Progenitor cell of endocrine pancreas (in vitro differentiated cells): ENCODE results near the gene ERCC1. TPM values are rescaled to one million over a fixed set of nuclear protein-coding genes. Genes with fewer than 3 reads are reported as not detected.

Experiments
- DNase-seq: peaks from one replicate; pipeline ENCODE4 v3.0.0; 2021; ENCODE audit warnings: low spot score; ENCODE audit not compliant: unreplicated experiment
- H3K27ac Mint-ChIP-seq: 2 replicates; pipeline ENCODE4 v1.8.0; 2021; ENCODE audit warnings: mild to moderate bottlenecking, moderate library complexity, mixed read lengths
- H3K27me3 Mint-ChIP-seq: 2 replicates; pipeline ENCODE4 v1.8.0; 2021; ENCODE audit warnings: mixed read lengths
- H3K36me3 Mint-ChIP-seq: 2 replicates; pipeline ENCODE4 v1.8.0; 2022; ENCODE audit warnings: mixed read lengths; ENCODE audit not compliant: insufficient read depth
- H3K4me1 Mint-ChIP-seq: 2 replicates; pipeline ENCODE4 v1.8.0; 2021; ENCODE audit warnings: low read depth, mixed read lengths
- H3K4me3 Mint-ChIP-seq: 2 replicates; pipeline ENCODE4 v1.8.0; 2021; ENCODE audit warnings: low read depth, mild to moderate bottlenecking, moderate library complexity, mixed read lengths
- H3K9me3 Mint-ChIP-seq: 2 replicates; pipeline ENCODE4 v1.8.0; 2021; ENCODE audit warnings: low read depth, mixed read lengths
- total RNA-seq: library from RNA; stranded (reverse); gene quantifications from 2 replicates; pipeline ENCODE4 v1.2.1, GENCODE V29; 2021
- TF ChIP-seq, protein P1 (sequence below): fragments of 200-600 bp; sonication (generic); IDR thresholded peaks from one replicate; pipeline ENCODE4 v1.5.0; 2021; ENCODE audit warnings: antibody characterized with exemption, mild to moderate bottlenecking; ENCODE audit not compliant: unreplicated experiment

ERCC1 gene
- total RNA-seq, 1 donor from 2014 or later: 64.8 TPM

- Mint-ChIP-seq H3K27ac (no peak overlapping the region), H3K36me3 (no peaks in the 10 kb centered on the region), H3K9me3 (no peaks in the 10 kb centered on the region), H3K27me3 (no peaks in the 10 kb centered on the region), H3K4me1 (peaks cover 4% of the 10 kb centered on the region), H3K4me3 (no peak overlapping the region)
- DNase-seq: no peak
- TF ChIP-seq, protein P1, sequence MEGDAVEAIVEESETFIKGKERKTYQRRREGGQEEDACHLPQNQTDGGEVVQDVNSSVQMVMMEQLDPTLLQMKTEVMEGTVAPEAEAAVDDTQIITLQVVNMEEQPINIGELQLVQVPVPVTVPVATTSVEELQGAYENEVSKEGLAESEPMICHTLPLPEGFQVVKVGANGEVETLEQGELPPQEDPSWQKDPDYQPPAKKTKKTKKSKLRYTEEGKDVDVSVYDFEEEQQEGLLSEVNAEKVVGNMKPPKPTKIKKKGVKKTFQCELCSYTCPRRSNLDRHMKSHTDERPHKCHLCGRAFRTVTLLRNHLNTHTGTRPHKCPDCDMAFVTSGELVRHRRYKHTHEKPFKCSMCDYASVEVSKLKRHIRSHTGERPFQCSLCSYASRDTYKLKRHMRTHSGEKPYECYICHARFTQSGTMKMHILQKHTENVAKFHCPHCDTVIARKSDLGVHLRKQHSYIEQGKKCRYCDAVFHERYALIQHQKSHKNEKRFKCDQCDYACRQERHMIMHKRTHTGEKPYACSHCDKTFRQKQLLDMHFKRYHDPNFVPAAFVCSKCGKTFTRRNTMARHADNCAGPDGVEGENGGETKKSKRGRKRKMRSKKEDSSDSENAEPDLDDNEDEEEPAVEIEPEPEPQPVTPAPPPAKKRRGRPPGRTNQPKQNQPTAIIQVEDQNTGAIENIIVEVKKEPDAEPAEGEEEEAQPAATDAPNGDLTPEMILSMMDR: no peak
Measured at GRCh38 chr19:45463241-45463640, 39.5 kb upstream of the ERCC1 start.

GRCh38 chr19:45462174-45462573, 38.5 kb upstream of the ERCC1 start:
- DNase-seq: no peak
- no peaks in the 10 kb centered on the region for H3K9me3 Mint-ChIP-seq
- H3K27ac Mint-ChIP-seq: no peak overlapping the region
- no peak overlapping the region for H3K4me3 Mint-ChIP-seq
- no peaks in the 10 kb centered on the region for H3K36me3 Mint-ChIP-seq
- TF ChIP-seq, protein P1: no peak
- H3K4me1 Mint-ChIP-seq: no peaks in the 10 kb centered on the region
- H3K27me3 Mint-ChIP-seq: no peaks in the 10 kb centered on the region

DNA sequence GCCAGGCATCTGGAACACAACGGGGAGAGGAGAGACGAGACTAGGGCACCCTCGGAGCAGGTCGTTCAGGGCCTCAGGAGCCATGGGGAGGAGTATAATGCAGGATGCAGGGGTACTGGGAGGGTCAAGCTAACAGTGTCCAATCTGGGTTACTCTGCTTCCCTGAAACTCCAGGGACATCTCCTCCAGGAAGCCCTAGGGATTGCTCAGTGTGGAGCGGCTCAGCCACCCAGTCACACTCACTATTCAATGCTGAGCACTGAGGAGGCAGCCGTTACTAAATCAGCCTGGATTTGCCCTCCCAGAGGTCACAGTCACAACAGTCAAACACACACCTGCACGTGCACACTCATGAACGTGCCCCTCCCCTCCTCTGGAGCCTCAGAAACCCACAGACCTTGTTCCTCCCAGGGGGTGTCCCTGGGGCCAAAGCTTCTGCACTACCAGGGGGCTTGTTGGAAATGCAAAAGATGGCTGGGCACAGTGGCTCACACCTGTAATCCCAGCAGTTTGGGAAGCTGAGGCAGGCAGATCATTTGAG, 37.2 kb upstream of the ERCC1 start:
- H3K27ac Mint-ChIP-seq: no peak overlapping the region
- H3K4me1 Mint-ChIP-seq: peaks cover 3% of the 10 kb centered on the region
- H3K27me3 Mint-ChIP-seq: no peaks in the 10 kb centered on the region
- H3K4me3 Mint-ChIP-seq: no peak overlapping the region
- DNase-seq: no peak
- TF ChIP-seq, protein P1: no peak
- H3K36me3 Mint-ChIP-seq: no peaks in the 10 kb centered on the region
- no peaks in the 10 kb centered on the region for H3K9me3 Mint-ChIP-seq

DNA sequence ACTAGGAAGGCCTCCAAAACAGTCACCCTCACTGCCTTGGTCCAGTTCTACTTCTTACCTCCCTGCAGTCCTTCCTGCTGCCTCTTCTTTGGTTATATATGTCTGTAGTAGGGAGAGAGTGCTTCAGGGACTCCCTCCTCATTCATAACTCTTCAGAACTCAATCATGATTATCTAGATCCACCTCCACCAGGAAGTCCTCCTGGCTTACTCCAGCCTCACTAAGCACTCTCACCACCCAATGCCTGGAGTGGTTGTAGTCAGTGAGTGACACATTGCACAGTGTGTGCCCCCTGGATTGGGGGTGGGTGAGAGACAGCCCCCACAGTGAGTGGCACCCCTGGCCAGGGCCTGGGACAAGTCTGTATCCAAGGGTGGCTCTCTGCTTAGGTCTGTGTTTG, 34.1 kb upstream of the ERCC1 start:
- Mint-ChIP-seq H3K4me1 (peaks cover 16% of the 10 kb centered on the region), H3K36me3 (no peaks in the 10 kb centered on the region), H3K4me3 (no peak overlapping the region), H3K27ac (peak overlapping the region; percentile 85), H3K9me3 (no peaks in the 10 kb centered on the region), H3K27me3 (no peaks in the 10 kb centered on the region)
- DNase-seq: no peak
- TF ChIP-seq, protein P1: no peak

- TF ChIP-seq, protein P1: no peak
- Mint-ChIP-seq H3K4me3 (no peak overlapping the region), H3K4me1 (peaks cover 17% of the 10 kb centered on the region), H3K9me3 (no peaks in the 10 kb centered on the region), H3K36me3 (no peaks in the 10 kb centered on the region), H3K27me3 (no peaks in the 10 kb centered on the region), H3K27ac (peak overlapping the region; percentile 99)
- DNase-seq: no peak
Measured at GRCh38 chr19:45456500-45456815, 32.7 kb upstream of the ERCC1 start.
